Spleen (tissue), 11 donors: ENCODE measurements around the gene MTRFR. TPM values are rescaled to one million over a fixed set of nuclear protein-coding genes. Genes with fewer than 3 reads are reported as not detected.

Experiments used
- DNase-seq: peaks from one replicate; pipeline ENCODE4 v3.0.0-alpha.2; 2020
- H3K27ac ChIP-seq, 8 donors: fragments of 200-600 bp; sonication (generic) in 7 of 8; 1 replicate in 4 of 8; 2 replicates in 4 of 8; pipeline versions ENCODE4 v1.5.0 to v1.8.0; 2016 to 2021; ENCODE audit warnings: inconsistent platforms in 4 of 8, mild to moderate bottlenecking in 4 of 8, moderate library complexity in 1 of 8
- H3K27me3 ChIP-seq, 7 donors: fragments of 200-600 bp; sonication (generic) in 6 of 7; replicated peaks in 1 of 7; 1 replicate in 4 of 7; 2 replicates in 3 of 7; pipeline versions ENCODE4 v1.5.0 to v1.8.0; 2016 to 2021; ENCODE audit warnings: inconsistent platforms in 3 of 7, mild to moderate bottlenecking in 1 of 7
- H3K36me3 ChIP-seq, 6 donors: fragments of 200-600 bp; sonication (generic) in 5 of 6; 1 replicate in 4 of 6; 2 replicates in 2 of 6; pipeline versions ENCODE4 v1.5.0 to v1.8.0; 2016 to 2021; ENCODE audit warnings: inconsistent platforms in 2 of 6
- H3K4me1 ChIP-seq, 6 donors: fragments of 200-600 bp; sonication (generic) in 5 of 6; 1 replicate in 3 of 6; 2 replicates in 3 of 6; pipeline versions ENCODE4 v1.5.0 to v1.8.0; 2016 to 2021; ENCODE audit warnings: inconsistent platforms in 3 of 6
- H3K4me3 ChIP-seq, 8 donors: fragments of 200-600 bp; sonication (generic) in 7 of 8; 1 replicate in 4 of 8; 2 replicates in 4 of 8; pipeline versions ENCODE4 v1.5.0 to v1.8.0; 2016 to 2021; ENCODE audit warnings: inconsistent platforms in 4 of 8, mild to moderate bottlenecking in 4 of 8, moderate library complexity in 2 of 8
- H3K9me3 ChIP-seq, 8 donors: fragments of 200-600 bp; sonication (generic) in 7 of 8; 1 replicate in 4 of 8; 2 replicates in 4 of 8; pipeline versions ENCODE4 v1.5.0 to v1.8.0; 2016 to 2021; ENCODE audit warnings: inconsistent platforms in 4 of 8
- POLR2A ChIP-seq, 3 donors: fragments of 450-650 bp; IDR thresholded peaks; one replicate each; pipeline ENCODE4 v1.5.1; 2017; ENCODE audit warnings: antibody characterized with exemption in 3 of 3, mild to moderate bottlenecking in 1 of 3
- POLR2AphosphoS5 ChIP-seq, 3 donors: sonication (generic); formaldehyde crosslinking; IDR thresholded peaks; one replicate each; pipeline ENCODE4 v1.5.1; 2017; ENCODE audit warnings: antibody characterized with exemption in 3 of 3
- WGBS, 5 donors: extraction: QIAGEN DNeasy Blood & Tissue Kit in 3 of 5; methylation state at CpG; one replicate each; pipeline versions ENCODE4 v1.1.5 to v1.1.7; 2013 to 2018; 5-methylcytosine and 5-hydroxymethylcytosine counted together
- intact Hi-C: fragments of 100-400 bp; cut with DNase I; formaldehyde crosslinking; loops from one replicate; pipeline ENCODE4 v1.15.0; 2023; ENCODE audit warnings: low total_unique reads
- polyA plus RNA-seq, 3 donors: library from polyadenylated mRNA; stranded (reverse); fragments of 200-250 nt; gene quantifications; one replicate each; pipeline ENCODE4 v1.2.1, GENCODE V29; 2013
- total RNA-seq, 7 donors: library from RNA; depleted of rRNA in 3 of 7; stranded (reverse); fragments of >200 nt in 3 of 7; fragmentation: NEBNext Ultra II Directional in 4 of 7; extraction: Animal tissue kit (Norgen Biotek cat#: 25700) in 4 of 7; gene quantifications; one replicate each; pipeline versions ENCODE4 v1.1.0 to v1.2.1, GENCODE V29; 2016 to 2021
- TF ChIP-seq, protein P1 (sequence below), 11 experiments: fragments of 200-600 bp in 7 of 11; fragments of 450-650 bp in 4 of 11; sonication (generic) in 4 of 11; IDR thresholded peaks in 8 of 11; conservative IDR thresholded peaks in 3 of 11; 1 replicate in 7 of 11; 2 replicates in 4 of 11; pipeline versions ENCODE4 v1.4.0 to v1.8.0; 2016 to 2021; ENCODE audit warnings: antibody characterized with exemption in 11 of 11, inconsistent platforms in 4 of 11, mild to moderate bottlenecking in 1 of 11
- donor health status: healthy with polysubstance abuse.
- donor health status: DM: no; HTN: no; CAD: no; lungs with moderate emphysema.
- donor health status: DM: no; HTN: no; CAD: no.
- donor health status: Bipolar disorder and iron deficiency.
- donor health status: healthy.
- donor health status: DM: no; HTN: no; CAD: no.
- donor health status: DM: yes; HTN: yes; CAD: no.

The MTRFR gene
- total and polyA plus RNA-seq, 10 donors = 11.9 to 21.0 (median 16.2) TPM

DNA sequence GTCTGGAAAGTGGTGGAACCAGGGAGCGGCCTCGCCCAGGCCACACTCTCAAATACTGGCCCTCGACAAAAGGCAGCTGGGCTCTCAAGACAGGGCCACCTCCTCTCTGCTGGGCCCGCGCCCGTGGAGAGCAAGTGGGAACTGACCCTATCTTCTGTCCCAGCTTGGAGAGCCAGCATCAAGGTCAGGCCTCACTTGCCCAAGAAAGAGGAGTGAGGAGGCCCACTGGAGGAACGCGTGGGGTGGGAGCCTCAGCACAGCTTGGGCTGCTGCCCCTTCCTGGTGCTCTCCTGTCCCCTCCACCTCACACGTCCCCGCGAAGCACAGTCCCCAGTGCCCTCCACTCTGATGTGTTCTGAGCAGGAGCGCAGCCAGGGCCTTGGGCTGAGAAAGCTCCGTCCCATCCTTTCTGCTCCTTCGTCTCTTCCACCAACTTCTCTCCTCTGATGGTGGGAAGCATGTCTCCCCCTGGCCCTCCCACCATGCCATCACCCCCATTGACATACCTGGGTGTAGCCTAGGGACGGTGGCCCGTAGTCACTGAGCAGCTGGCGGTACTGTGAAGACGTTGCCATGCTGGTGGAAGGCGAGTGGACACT is 33.5 kb downstream of the MTRFR start:
- Histone ChIP-seq H3K4me1 (peaks cover 23 to 39% (median 33%) of the 10 kb centered on the region in 6 donors), H3K27me3 (peaks cover 0 to 3% (median 0%) of the 10 kb centered on the region in 7 donors), H3K4me3 (no peak overlapping the region), H3K9me3 (no peaks in the 10 kb centered on the region), H3K27ac (peak overlapping the region in 1 of 8 donors; percentile 86), H3K36me3 (peaks cover 0 to 54% (median 4%) of the 10 kb centered on the region in 6 donors)
- no peak for DNase-seq
- WGBS, 5 donors = 87 to 96% (median 95%) methylated on average over 16 to 19 of the region's 19 CpGs
- intact Hi-C loops = no loop called here
- TF ChIP-seq, protein P1, sequence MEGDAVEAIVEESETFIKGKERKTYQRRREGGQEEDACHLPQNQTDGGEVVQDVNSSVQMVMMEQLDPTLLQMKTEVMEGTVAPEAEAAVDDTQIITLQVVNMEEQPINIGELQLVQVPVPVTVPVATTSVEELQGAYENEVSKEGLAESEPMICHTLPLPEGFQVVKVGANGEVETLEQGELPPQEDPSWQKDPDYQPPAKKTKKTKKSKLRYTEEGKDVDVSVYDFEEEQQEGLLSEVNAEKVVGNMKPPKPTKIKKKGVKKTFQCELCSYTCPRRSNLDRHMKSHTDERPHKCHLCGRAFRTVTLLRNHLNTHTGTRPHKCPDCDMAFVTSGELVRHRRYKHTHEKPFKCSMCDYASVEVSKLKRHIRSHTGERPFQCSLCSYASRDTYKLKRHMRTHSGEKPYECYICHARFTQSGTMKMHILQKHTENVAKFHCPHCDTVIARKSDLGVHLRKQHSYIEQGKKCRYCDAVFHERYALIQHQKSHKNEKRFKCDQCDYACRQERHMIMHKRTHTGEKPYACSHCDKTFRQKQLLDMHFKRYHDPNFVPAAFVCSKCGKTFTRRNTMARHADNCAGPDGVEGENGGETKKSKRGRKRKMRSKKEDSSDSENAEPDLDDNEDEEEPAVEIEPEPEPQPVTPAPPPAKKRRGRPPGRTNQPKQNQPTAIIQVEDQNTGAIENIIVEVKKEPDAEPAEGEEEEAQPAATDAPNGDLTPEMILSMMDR (IDR thresholded peaks at IDR 0.05 in 8 of 11, conservative IDR thresholded peaks at IDR 0.05 in 3 of 11) = no peak
- TF ChIP-seq POLR2A (IDR thresholded peaks at IDR 0.05) = no peak
- TF ChIP-seq POLR2AphosphoS5 (IDR thresholded peaks at IDR 0.05) = no peak

DNA sequence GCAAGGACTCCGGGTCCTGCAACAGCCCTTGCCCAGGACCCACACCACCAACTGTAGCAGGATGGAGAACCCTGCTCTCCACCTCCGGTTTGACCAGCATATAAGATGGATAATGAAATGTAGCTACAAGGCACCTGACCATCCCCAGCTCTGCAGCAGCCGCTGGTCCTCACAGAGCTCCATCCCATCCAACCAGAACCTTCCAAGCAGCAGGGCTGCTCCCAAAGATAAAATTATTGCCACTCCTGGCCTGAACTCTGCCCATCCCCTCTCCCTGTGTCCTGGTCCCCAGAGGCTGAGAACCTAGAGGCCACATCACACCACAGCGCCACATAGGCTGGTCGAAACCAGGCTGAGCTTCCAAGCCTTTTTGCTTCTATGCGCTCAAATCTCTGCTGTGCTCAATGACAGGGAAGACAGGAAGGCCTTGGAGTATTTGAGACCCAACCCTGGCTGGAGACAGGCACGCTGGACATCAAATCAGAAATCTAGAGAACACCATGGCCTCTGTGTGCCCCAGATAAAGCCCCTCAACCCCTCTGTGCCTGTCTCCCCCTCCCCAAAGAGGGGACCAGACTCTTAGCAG is 34.2 kb downstream of the MTRFR start:
- Histone ChIP-seq H3K36me3 (peaks cover 0 to 48% (median 2%) of the 10 kb centered on the region in 6 donors), H3K4me3 (peak overlapping the region in 1 of 8 donors; percentile 70), H3K27me3 (peaks cover 0 to 3% (median 0%) of the 10 kb centered on the region in 7 donors), H3K9me3 (no peaks in the 10 kb centered on the region), H3K27ac (peak overlapping the region in 7 of 8 donors; percentile 42 to 86 (median 71)), H3K4me1 (peaks cover 28 to 45% (median 38%) of the 10 kb centered on the region in 6 donors)
- TF ChIP-seq POLR2AphosphoS5 (IDR thresholded peaks at IDR 0.05) (no peak), POLR2A (IDR thresholded peaks at IDR 0.05) (no peak)
- TF ChIP-seq, protein P1 (IDR thresholded peaks at IDR 0.05 in 8 of 11, conservative IDR thresholded peaks at IDR 0.05 in 3 of 11) = no peak
- 75 to 91% (median 82%) methylated on average over 5 to 7 of the region's 7 CpGs for WGBS, 5 donors
- no peak for DNase-seq
- intact Hi-C loops = no loop called here

DNA sequence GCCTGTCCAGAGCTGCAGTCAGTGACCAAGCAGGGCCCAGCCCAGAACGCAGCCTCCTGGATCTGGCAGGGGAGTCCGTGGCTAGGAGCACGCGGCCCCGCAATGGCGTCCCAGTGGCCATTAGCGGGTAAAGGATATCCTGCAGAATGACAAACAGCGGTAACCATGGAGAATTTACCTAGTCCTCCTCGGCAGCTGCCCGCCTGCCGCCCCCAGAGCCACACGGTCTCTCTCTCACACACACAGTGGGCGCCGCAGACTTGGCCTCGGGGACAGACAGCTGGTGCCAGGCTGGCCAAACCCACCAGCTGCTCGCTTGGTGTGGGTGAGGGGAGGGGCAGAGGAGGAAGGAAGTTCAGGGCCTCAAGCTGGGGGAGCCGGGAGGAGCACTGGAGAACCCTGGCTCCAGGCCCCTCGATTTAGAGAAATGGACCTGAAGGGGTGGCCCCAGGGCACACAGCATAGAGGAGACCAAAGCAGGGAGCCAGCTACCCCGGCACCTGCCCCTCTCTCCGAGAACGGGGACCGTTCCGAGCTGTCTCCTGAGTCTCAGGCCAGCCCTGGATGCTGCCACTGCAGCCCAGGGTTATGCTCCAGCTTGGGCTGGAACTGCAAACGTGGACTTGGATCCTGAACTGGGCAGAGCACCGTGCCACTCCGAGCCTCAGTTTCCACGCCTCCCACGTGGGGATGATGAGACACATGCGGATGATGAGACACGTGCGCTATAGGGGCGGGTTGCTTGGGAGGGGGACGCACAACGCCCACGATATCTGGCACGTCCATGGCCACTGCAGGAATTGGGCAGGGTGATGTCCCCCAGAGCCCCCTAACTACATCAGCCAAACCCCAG is 35.0 kb downstream of the MTRFR start:
- H3K36me3 ChIP-seq = peaks cover 0 to 40% (median 2%) of the 10 kb centered on the region in 6 donors
- H3K27me3 ChIP-seq = peaks cover 0 to 3% (median 0%) of the 10 kb centered on the region in 7 donors
- H3K9me3 ChIP-seq = no peaks in the 10 kb centered on the region
- TF ChIP-seq, protein P1 (IDR thresholded peaks at IDR 0.05 in 8 of 11, conservative IDR thresholded peaks at IDR 0.05 in 3 of 11) = no peak
- TF ChIP-seq POLR2AphosphoS5 (IDR thresholded peaks at IDR 0.05) = peak; percentile 46 to 73 (median 70)
- H3K4me3 ChIP-seq = peak overlapping the region in 6 of 8 donors; percentile 4 to 85 (median 64)
- 21 to 34% (median 24%) methylated on average over 22 to 36 of the region's 36 CpGs for WGBS, 5 donors
- peak overlapping the region in 7 of 8 donors; percentile 42 to 86 (median 71) for H3K27ac ChIP-seq
- H3K4me1 ChIP-seq = peaks cover 31 to 48% (median 44%) of the 10 kb centered on the region in 6 donors
- DNase-seq = peak; percentile 83
- intact Hi-C loops = no loop called here
